Measurements from ENCODE around the gene SLBP. TPM values are rescaled to one million over a fixed set of nuclear protein-coding genes. Genes with fewer than 3 reads are reported as not detected.

Gene SLBP
- total RNA-seq, 1 donor from 2014 or later, result 62.9 TPM

GRCh38 chr4:1743975-1744374, 31.9 kb upstream of the SLBP start:
- Histone ChIP-seq H3K27me3 (ENCODE audit: control insufficient read depth, insufficient read depth, low read length) (no peaks in the 10 kb centered on the region), H3K4me3 (ENCODE audit: low read depth, low read length) (no peak overlapping the region), H3K36me3 (ENCODE audit: control insufficient read depth, insufficient read depth, low read length) (peaks cover 1% of the 10 kb centered on the region)
- no peak for DNase-seq (ENCODE audit: low read depth)
- FAIRE-seq, result no peak
- TF ChIP-seq, protein P1, sequence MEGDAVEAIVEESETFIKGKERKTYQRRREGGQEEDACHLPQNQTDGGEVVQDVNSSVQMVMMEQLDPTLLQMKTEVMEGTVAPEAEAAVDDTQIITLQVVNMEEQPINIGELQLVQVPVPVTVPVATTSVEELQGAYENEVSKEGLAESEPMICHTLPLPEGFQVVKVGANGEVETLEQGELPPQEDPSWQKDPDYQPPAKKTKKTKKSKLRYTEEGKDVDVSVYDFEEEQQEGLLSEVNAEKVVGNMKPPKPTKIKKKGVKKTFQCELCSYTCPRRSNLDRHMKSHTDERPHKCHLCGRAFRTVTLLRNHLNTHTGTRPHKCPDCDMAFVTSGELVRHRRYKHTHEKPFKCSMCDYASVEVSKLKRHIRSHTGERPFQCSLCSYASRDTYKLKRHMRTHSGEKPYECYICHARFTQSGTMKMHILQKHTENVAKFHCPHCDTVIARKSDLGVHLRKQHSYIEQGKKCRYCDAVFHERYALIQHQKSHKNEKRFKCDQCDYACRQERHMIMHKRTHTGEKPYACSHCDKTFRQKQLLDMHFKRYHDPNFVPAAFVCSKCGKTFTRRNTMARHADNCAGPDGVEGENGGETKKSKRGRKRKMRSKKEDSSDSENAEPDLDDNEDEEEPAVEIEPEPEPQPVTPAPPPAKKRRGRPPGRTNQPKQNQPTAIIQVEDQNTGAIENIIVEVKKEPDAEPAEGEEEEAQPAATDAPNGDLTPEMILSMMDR (IDR thresholded peaks at IDR 0.05; ENCODE audit: insufficient read depth, low read length, severe bottlenecking), result no peak

DNA sequence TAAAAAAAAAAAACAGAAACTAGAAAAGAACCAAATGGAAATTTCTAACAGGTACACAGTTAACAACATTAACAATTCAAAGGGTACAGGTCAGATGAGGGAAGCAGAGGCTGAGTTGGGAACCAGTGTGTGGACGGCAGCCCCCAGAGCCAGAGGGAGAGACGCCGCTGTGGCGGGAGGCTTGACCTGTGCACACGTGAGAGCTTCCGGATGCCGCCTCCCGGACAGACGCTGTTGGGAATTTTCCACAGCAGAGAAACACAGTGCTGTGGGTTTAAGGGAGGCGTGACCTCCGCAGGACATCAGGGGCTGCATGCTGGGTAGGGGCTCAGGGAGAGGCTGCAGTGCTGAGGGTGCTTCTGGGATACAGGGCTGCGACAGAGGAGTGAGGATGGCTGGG, 31.4 kb upstream of the SLBP start:
- Histone ChIP-seq H3K27me3 (ENCODE audit: control insufficient read depth, insufficient read depth, low read length) (no peaks in the 10 kb centered on the region), H3K36me3 (ENCODE audit: control insufficient read depth, insufficient read depth, low read length) (peaks cover 1% of the 10 kb centered on the region), H3K4me3 (ENCODE audit: low read depth, low read length) (no peak overlapping the region)
- TF ChIP-seq, protein P1 (IDR thresholded peaks at IDR 0.05; ENCODE audit: insufficient read depth, low read length, severe bottlenecking), result no peak
- FAIRE-seq (no peak), DNase-seq (ENCODE audit: low read depth) (no peak)

DNA sequence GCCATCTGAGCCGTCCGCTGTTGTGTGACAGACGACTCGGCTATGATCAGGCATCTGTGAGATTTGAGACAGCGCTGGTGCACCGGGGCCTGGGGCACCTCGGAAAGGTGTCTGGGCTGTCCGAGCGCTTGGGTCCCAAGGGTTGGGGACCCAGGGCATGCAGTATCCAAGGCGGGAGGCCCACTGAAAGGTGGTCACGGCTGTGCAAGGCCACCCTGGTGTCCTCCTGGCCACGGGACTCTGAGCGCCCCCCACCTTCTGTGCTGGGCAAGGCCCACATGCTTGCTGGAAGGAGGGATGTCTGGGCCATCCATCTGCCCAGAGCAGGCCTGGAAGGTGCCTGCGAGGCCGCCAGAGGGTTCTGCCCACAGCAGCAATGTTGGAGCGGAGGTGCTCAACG, 29.1 kb upstream of the SLBP start:
- no peak overlapping the region for H3K4me3 ChIP-seq (ENCODE audit: low read depth, low read length)
- FAIRE-seq (no peak), DNase-seq (ENCODE audit: low read depth) (no peak)
- peaks cover 14% of the 10 kb centered on the region for H3K36me3 ChIP-seq (ENCODE audit: control insufficient read depth, insufficient read depth, low read length)
- TF ChIP-seq, protein P1 (IDR thresholded peaks at IDR 0.05; ENCODE audit: insufficient read depth, low read length, severe bottlenecking), result no peak
- H3K27me3 ChIP-seq (ENCODE audit: control insufficient read depth, insufficient read depth, low read length), result no peaks in the 10 kb centered on the region

DNA sequence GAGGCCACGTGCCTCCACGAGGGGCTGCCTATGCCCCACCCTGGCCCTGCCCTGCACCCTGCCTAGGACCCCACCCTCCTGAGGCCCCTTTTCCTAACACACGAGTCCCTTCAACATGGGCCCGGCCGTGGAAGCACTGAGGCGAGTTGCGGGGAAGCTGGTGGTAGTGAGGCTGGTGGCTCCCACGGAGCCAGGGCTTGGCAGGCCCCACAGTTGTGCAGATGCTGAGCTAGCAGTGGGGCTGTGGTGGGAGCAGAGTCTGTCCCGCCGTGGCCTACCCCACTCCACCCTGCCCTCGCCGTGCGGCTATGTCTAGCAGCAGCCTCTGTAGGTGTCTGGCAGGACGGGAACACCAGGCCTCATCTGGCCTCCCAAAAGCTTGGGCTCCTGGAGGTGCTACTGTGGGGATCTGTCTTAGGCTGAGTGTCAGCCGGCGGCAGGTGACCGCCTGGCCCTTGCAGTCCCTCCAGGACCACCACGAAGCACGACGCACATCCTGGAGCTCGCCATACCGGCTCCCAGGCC, 28.0 kb upstream of the SLBP start:
- H3K36me3 ChIP-seq (ENCODE audit: control insufficient read depth, insufficient read depth, low read length), result peaks cover 16% of the 10 kb centered on the region
- no peak overlapping the region for H3K4me3 ChIP-seq (ENCODE audit: low read depth, low read length)
- FAIRE-seq, result no peak
- no peaks in the 10 kb centered on the region for H3K27me3 ChIP-seq (ENCODE audit: control insufficient read depth, insufficient read depth, low read length)
- TF ChIP-seq, protein P1 (IDR thresholded peaks at IDR 0.05; ENCODE audit: insufficient read depth, low read length, severe bottlenecking), result no peak
- no peak for DNase-seq (ENCODE audit: low read depth)

DNA sequence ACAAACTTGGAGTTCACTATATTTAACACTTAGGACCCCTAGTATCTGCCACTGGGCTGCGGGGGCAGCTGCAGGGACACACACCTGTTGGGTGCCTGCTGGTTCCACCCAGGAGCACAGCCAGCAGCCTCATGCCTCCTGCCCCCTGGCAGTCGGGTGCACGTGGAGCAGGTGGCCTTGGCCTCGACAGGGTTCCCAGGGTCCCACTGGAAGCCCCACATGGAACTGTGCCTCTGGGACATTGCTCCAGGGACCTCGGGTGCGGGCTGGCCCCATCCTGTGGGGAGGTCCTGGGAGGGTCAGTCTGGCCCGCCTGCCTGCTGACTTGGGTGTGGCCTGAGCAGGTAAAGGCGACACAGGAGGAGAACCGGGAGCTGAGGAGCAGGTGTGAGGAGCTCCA, 27.2 kb upstream of the SLBP start:
- no peak overlapping the region for H3K4me3 ChIP-seq (ENCODE audit: low read depth, low read length)
- H3K36me3 ChIP-seq (ENCODE audit: control insufficient read depth, insufficient read depth, low read length), result peaks cover 16% of the 10 kb centered on the region
- FAIRE-seq (no peak), DNase-seq (ENCODE audit: low read depth) (no peak)
- H3K27me3 ChIP-seq (ENCODE audit: control insufficient read depth, insufficient read depth, low read length), result no peaks in the 10 kb centered on the region
- TF ChIP-seq, protein P1 (IDR thresholded peaks at IDR 0.05; ENCODE audit: insufficient read depth, low read length, severe bottlenecking), result no peak

- Histone ChIP-seq H3K36me3 (ENCODE audit: control insufficient read depth, insufficient read depth, low read length) (peaks cover 16% of the 10 kb centered on the region), H3K27me3 (ENCODE audit: control insufficient read depth, insufficient read depth, low read length) (no peaks in the 10 kb centered on the region), H3K4me3 (ENCODE audit: low read depth, low read length) (no peak overlapping the region)
- FAIRE-seq (no peak), DNase-seq (ENCODE audit: low read depth) (no peak)
- TF ChIP-seq, protein P1 (IDR thresholded peaks at IDR 0.05; ENCODE audit: insufficient read depth, low read length, severe bottlenecking), result no peak
These were observed 26.3 kb upstream of the SLBP start for GRCh38 chr4:1738410-1738809.
